Measurements from ENCODE around the gene KIF18B.

The KIF18B gene

GRCh38 chr17:44906010-44906646 lies 41.4 kb downstream of the KIF18B start:
- no peak for DNase-seq (ENCODE audit: low read depth in 4 of 4, low spot score in 1 of 4)

- no peak for DNase-seq (ENCODE audit: low read depth in 4 of 4, low spot score in 1 of 4)
Measured at GRCh38 chr17:44905006-44906000, 42.3 kb downstream of the KIF18B start.

GRCh38 chr17:44904001-44904984 lies 43.3 kb downstream of the KIF18B start:
- DNase-seq (ENCODE audit: low read depth in 4 of 4, low spot score in 1 of 4), result no peak

GRCh38 chr17:44903012-44903685 lies 44.4 kb downstream of the KIF18B start:
- DNase-seq (ENCODE audit: low read depth in 4 of 4, low spot score in 1 of 4), result no peak

- no peak for DNase-seq (ENCODE audit: low read depth in 4 of 4, low spot score in 1 of 4)
Measured at GRCh38 chr17:44902135-44902760, 45.3 kb downstream of the KIF18B start.

GRCh38 chr17:44901411-44901921 lies 46.1 kb downstream of the KIF18B start:
- DNase-seq (ENCODE audit: low read depth in 4 of 4, low spot score in 1 of 4), result no peak

GRCh38 chr17:44900894-44901293 lies 46.7 kb downstream of the KIF18B start:
- no peak for DNase-seq (ENCODE audit: low read depth in 4 of 4, low spot score in 1 of 4)

GRCh38 chr17:44899074-44899782 lies 48.3 kb downstream of the KIF18B start, which contains the start of gene EFTUD2:
Gene EFTUD2 (minus strand): TSS chr17:44899445. CDS start chr17:44894521, 4,924 bp downstream.
- DNase-seq (ENCODE audit: low read depth in 4 of 4, low spot score in 1 of 4), result peak; percentile 81 to 89 (median 88)

- DNase-seq (ENCODE audit: low read depth in 4 of 4, low spot score in 1 of 4), result no peak
Measured at GRCh38 chr17:44898768-44899073, 48.9 kb downstream of the KIF18B start.

GRCh38 chr17:44894642-44895041 lies 52.9 kb downstream of the KIF18B start:
- DNase-seq (ENCODE audit: low read depth in 4 of 4, low spot score in 1 of 4), result no peak

GRCh38 chr17:44892250-44892649 lies 55.3 kb downstream of the KIF18B start:
- DNase-seq (ENCODE audit: low read depth in 4 of 4, low spot score in 1 of 4), result no peak

- no peak for DNase-seq (ENCODE audit: low read depth in 4 of 4, low spot score in 1 of 4)
Measured at GRCh38 chr17:44889003-44889402, 58.6 kb downstream of the KIF18B start.

- DNase-seq (ENCODE audit: low read depth in 4 of 4, low spot score in 1 of 4), result no peak
Measured at GRCh38 chr17:44887971-44888954, 59.3 kb downstream of the KIF18B start.

GRCh38 chr17:44887016-44887415 lies 60.6 kb downstream of the KIF18B start:
- no peak for DNase-seq (ENCODE audit: low read depth in 4 of 4, low spot score in 1 of 4)

- DNase-seq (ENCODE audit: low read depth in 4 of 4, low spot score in 1 of 4), result no peak
Measured at GRCh38 chr17:44884941-44885340, 62.6 kb downstream of the KIF18B start.

GRCh38 chr17:44881145-44881544 lies 66.4 kb downstream of the KIF18B start:
- no peak for DNase-seq (ENCODE audit: low read depth in 4 of 4, low spot score in 1 of 4)

- DNase-seq (ENCODE audit: low read depth in 4 of 4, low spot score in 1 of 4), result no peak
Measured at GRCh38 chr17:44880062-44880461, 67.5 kb downstream of the KIF18B start.

- DNase-seq (ENCODE audit: low read depth in 4 of 4, low spot score in 1 of 4), result no peak
Measured at GRCh38 chr17:44879376-44879775, 68.2 kb downstream of the KIF18B start.

Measured in stimulated activated CD4-positive, alpha-beta T cell treated with anti-CD3 and anti-CD28 coated beads, Interleukin-1b, Interleukin-23, amount 100 ng/mL, for 24 hours (primary cell).